HG03354 (cell line): ENCODE data around the gene GBP5.
"Not testable (repeated sequence)": the region's sequence is repeated elsewhere in the genome, so short reads cannot be mapped to it uniquely, and the experiment has no call there.

ENCODE experiments used
- ATAC-seq: cut with Tn5 transposase; IDR thresholded peaks from one replicate; pipeline ENCODE4 v1.9.1; 2021; ENCODE audit warnings: mild to moderate bottlenecking; ENCODE audit not compliant: unreplicated experiment, poor library complexity, severe bottlenecking

GBP5 gene

DNA sequence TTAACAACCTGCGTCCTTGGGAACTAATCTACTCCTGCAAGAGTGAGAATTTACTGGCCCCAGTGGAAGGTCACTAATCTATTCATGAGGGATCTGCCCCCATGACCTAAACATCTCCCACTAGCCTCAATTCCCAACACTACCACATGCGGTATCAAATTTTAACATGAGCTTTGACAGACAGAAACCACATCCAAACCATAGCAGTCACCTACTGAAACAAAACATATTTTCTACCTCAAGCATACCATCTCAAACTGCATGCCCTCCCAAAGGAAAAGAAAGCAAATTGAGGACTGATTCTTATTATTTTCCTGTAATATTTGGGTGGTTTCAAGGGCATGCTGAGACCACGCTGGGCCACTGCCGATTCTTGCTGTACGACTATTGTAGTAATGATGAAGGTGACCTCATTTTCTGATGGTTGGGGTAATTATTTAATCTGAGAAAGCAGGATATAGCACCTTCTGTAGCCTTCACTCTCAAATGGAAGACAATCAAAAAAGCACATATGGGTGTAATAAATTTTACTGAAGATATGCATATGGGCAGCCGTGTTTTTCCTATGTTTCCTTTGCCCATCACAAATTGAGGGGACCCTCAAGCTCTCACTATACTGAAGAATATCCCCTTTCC is 13.2 kb upstream of the GBP5 start:
- no peak for ATAC-seq

DNA sequence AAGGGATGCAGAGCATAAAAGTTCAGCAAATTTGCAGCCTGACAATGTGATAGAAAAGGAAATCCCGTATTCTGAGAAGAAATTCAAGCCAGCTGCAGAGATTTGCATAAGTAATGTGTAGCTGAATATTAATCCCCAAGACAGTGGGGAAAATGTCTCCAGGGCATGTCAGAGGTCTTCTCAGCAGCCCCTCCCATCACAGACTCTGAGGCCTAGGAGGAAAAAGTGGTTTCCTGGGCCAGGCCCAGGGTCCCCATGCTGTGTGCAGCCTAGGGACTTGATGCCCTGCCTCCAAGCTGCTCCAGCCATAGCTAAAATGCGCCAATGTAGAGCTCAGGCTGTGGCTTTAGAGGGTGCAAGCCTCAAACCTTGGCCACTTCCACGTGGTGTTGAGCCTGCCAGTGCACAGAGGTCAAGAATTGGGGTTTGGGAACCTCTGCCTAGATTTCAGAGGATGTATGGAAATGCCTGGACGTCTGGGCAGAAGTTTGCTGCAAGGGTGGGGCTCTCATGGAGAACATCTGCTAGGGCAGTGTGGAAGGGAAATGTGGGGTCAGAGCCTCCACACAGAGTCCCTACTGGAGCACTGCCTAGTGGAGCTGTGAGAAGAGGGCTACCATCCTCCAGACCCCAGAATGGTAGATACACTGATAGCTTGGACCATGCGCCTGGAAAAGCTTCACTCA is 11.6 kb upstream of the GBP5 start:
- ATAC-seq = not testable (repeated sequence)

DNA sequence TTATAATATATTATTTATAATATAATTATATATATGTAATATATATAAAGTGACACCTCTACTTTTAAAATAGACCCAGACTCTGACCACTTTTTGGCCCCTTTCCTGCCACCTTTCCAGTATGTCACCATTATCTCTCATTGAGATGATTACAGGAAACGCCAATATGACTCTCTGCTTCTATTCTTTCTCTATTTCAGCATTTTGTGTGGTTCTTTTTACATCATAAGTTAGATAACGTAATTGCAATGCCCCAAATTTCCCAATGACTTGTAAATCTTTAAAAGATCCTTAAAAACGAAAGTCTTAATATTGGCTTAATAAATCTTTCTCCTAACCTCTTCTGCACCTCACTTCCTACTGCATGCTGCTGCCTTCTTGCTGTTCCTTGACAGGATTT is 8.1 kb upstream of the GBP5 start:
- no peak for ATAC-seq

DNA sequence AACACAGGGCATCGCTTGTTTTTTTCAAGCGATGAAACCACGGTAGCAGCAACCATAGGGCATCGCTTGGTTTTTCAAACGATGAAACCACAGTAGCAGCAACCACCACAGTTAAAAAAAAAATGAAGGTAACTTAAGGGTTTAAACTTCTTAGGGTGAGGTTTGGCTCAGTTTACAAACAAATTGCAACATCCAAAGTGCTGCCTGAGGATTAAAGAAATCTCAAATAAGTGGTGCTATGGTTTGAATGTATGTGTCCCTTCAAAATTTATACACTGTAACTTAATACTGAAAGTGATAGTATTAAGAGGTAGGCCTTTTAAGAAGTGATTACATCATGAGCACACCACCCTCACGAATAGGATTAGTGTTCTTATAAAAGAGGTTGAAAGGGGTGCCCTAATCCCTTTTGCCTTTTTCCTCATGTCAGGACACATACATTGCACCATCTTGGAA is 6.4 kb upstream of the GBP5 start:
- peak; percentile 69 for ATAC-seq

DNA sequence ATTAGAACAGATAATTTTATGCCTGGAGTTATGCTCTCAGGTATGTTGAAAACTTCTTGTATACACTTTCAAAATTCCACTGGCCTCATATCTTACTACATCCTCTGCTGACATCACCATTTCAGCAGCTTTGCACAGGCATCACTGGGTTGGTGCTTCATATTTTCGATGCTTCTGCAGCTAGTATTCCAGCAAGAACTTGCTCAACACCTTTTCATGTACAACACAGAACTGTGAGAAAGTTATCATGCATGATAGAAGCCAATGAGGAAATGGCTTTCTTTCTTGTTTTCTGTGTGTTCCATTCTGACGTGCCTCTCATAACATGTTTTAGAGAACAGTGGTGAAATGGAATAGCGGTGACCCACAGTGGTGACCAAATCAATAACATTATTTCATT is 5.1 kb upstream of the GBP5 start:
- no peak for ATAC-seq

DNA sequence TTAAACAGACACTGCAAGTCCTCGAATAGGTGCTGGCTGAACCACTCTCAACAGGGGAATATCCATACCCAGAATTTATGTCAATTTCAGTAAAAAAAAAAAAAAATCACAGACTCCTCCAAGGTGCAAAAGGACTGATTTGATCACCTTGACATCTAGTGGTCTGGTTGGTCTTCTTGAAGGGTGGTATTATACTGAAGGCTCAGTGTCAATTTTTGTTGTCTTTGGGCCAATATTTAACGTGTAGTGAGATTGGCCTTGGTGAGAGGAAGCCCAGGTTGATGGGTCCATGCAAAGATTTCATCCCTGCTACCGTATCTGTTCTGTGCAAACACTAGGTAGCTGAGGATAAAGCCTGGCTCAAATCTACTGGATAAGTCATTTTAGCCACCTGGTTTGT is 4.0 kb upstream of the GBP5 start:
- ATAC-seq = no peak

DNA sequence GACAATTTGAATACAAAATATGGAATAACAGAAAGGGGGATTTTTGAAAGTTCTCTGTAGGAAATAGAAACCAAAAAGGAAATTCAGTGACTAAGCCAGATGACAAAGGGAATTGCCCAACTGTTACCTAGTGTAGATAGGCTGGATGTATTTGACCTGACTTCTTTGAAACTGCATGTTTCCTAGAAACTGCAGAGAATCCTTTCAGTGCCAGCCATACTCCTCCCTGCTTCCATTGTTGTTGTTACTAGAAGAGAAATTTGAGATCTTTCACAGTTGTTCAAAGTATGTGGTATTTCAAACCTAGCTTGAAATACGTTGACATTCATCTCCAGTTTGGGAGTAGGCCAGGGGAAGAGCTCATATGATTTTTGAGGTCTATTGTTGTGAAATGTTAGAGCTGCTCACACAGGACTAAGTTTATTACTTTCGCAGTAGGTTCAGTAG is 1.8 kb upstream of the GBP5 start:
- no peak for ATAC-seq

DNA sequence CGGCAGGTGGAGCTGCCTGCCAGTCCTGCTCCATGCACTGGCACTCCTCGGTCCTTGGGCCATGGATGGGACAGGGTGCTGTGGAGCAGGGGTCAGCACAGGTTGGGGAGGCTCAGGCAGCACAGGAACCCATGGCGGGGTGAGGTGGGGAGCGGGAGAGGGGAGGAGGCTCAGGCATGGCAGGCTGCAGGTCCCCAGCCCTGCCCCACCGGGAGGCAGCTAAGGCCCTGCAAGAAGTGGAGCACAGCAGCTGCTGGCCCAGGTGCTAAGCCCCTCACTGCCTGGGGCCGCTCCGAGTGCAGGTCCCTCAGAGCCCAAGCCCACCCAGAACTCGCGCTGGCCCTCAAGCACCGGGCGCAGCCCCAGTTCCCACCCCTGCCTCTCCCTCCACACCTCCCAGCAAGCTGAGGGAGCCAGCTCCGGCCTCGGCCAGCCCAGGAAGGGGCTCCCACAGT is 691 bp upstream of the GBP5 start:
- no peak for ATAC-seq

DNA sequence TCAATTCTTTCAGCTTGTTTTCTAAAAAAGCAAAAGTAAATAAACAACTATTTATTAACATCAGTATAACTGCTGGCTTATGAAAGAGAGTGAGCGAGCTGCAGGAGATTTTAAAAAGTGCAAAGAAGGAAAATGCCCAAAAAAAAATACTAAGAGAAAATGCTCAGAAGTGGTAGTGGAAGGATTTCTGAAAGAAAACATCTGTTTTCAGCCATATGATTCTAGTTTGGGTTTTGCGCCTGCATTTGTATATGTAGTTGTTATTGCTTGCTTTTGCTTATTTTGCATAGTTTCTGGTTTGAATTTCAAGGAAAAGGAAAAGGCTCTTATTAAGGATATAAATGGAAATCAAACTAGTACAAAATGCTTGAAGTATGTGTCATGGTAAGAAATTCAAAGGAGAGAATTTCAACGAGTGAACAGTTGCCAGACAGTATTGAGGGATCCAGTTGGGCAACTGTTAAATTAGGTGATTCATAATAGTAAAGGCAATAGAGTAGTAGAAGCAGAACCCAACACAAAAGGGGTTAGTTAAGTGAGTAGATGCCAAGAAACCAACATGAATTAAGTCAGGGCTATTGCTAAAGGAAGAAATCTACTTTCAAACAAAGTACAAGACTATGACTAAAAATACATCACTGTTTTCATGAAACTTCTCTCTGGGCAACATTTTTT is 1.2 kb downstream of the GBP5 start:
- no peak for ATAC-seq

DNA sequence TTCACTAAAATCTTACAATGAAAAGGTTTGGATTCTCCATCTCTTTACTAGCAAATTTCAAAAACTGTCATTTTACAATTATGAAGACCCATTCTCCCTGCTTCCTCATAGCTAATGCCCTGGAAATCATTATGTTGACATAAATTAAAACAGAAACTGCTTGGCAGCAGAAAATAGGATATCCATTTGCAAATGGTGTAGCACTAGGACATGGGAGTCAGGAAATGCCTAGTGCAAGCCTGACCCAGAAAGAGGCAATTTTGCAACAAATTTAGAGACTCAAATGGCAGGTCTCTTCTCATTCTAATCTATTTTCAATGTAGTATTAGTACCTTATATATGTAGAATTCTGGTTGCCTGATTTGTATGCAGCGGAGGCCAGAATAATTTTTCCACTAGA is 2.2 kb downstream of the GBP5 start:
- no peak for ATAC-seq

DNA sequence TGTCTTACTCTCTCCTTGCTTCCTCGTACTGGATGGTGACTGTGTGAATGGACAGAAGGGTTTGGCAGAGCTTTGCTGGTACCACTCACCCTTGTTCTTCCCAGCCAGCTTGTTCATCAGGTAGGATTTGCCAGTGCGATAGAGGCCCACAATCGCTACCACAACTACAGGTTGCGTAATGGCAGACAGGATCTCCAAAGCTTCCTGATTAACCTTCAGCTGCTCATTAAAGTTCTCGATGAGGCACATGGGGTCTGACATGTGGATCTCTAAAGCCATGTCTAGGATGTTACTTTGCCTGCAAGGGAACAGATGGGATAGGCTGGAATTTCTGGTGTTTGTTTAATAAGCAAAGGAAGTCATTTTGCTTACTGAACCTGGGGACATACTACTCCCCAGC is 3.4 kb downstream of the GBP5 start:
- ATAC-seq = no peak

DNA sequence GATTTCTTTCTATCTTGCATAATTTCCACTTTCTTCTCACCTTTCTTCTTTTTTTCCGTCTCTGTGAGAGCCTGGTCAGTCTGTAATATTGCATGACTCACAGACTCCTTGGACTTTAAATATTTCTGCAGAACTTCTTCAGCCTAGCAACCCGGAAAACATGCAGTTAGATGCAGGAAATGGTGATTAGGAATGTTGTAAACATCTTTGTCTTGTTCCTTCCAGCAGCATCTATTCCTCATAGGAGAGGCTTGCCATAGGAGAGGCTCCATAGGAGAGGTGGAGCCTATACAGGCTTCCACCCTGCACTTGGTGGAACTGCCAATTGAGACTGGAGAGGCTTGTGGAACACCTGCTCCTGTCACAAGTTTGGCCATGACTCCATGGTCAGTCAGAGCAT is 10.0 kb downstream of the GBP5 start:
- no peak for ATAC-seq

DNA sequence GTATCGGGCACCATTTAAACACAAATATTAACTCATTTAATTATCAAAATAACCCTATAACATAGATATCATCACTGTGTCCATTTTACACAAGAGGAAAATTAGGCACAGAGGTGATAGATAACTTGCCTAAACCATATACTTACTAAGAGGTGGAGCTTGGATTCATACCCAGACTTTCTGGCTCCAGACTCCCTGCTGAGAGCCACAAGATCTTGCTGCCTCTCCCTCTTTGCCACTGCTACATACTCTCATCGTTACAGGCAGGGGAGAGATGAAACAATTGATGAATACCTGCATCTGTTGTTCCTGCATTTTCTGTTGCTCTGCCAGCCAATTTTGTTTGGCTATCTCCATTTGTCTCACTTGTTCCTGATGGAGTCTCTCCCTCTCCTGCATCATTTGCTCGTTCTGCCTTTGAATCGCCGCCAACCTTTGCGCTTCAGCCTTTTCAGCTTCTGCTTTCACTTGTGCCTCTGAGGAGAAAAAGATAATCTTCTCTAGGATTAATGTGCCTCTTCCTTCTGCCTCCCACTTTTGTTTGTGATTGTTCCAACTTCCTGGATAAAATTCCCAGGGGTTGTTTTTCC is 10.6 kb downstream of the GBP5 start:
- no peak for ATAC-seq

DNA sequence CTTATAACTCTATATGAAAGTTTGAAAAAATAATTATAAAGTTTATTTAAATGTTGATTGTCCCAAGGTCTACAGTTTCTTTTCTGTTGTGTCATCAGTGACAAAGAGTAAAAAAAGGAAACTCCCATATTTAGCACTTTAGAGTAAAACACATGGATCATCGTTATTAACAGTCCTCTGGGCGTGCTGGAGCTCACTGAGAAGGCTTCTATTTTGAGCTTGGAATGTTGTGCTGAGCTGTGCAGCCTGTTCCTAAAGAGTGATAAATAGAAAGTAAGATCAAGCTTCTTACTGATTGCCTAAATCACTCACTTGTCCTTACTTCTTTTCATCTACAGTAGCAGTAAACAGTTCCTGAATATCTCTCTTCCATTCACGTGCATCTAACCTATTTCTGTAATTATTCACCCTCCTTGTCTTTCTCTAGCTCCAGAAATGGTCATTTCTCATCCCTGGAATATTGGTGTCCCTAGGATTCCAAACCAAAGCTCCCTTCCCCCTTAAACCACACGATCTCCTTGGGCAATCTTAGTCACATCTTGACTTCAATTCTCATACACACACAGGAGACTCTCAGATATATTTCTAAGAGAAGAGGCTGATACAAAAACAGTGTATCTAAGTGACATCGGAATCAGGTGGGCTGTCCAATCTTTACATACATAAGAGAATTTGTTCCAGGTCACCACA is 11.9 kb downstream of the GBP5 start:
- no peak for ATAC-seq

DNA sequence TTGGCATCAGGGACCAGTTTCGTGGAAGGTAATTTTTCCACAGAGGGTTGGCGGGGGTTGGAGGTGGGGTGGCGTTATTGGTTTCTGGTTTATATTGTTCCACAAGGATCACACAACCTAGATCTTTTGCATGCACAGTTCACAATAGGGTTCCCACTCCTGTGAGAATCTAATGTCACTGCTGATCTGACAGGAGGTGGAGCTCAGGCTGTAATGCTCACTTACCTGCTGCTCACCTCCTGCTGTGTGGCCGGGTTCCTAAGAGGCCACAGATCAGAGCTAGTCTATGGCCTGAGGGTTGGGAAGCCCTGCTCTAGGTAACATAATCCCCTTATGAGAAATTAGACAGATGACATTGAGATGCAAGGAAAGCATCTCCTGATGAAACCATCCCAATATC is 12.6 kb downstream of the GBP5 start:
- ATAC-seq = no peak

DNA sequence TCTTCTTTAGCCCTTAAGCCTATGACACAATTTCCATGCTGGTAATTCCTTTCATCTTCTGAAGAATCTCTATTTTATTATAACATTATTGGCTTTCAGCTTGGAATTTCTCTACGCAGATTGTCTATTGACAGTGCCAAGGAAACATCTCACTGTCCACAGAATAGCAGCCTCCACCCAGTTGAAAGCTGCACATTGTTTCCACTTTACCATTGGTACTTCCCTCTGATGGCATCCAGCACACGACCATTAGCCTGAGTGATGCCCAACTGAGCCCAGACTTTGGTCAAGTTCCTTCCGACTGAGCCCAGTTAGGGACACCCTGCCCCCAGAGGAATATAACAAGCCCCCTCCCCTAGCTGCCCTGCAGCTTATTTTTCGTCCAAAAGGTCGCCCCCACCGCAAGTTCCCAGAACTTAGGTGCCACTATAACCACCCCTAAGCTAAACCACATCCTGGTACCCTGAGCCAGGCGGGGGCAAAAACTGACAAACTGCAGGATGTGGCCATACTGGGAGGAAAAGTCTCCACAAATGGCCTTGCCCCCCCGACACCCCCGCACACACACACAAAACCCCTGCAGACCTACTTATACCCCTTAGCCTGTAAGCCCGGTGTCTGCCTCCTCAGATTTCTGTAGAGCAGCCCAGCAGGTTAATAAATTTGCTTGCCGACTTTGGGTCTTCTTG is 13.2 kb downstream of the GBP5 start:
- no peak for ATAC-seq

DNA sequence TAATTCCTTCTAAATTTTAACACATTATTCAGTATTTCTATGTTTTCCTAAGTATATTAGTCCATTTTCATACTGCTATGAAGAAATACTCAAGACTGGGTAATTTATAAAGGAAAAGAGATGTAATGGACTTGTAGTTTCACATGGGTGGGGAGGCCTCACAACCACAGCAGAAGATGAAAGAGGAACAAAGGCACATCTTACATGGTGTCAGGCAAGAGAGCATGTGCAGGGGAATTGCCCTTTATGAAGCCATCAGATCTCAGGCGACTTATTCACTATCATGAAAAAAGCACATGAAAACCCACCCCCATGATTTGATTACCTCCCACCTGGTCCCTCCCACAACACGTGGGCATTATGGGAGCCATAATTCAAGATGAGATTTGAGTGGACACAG is 15.6 kb downstream of the GBP5 start:
- ATAC-seq = no peak

DNA sequence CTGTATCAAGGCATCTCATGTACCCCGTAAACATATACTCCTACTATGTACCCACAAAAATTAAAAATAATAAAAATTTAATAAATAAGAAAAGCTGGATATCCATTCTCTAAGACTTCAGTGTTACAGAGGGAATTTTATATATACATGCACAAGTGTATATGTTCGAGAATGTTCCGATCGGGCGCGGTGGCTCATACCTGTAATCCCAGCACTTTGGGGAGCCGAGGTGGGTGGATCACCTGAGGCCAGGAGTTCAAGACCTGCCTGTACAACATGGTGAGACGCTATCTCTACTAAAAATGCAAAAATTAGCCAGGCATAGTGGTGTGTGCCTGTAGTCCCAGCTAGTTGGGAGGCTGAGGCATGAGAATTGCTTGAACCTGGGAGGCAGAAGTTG is 17.1 kb downstream of the GBP5 start:
- ATAC-seq = not testable (repeated sequence)

DNA sequence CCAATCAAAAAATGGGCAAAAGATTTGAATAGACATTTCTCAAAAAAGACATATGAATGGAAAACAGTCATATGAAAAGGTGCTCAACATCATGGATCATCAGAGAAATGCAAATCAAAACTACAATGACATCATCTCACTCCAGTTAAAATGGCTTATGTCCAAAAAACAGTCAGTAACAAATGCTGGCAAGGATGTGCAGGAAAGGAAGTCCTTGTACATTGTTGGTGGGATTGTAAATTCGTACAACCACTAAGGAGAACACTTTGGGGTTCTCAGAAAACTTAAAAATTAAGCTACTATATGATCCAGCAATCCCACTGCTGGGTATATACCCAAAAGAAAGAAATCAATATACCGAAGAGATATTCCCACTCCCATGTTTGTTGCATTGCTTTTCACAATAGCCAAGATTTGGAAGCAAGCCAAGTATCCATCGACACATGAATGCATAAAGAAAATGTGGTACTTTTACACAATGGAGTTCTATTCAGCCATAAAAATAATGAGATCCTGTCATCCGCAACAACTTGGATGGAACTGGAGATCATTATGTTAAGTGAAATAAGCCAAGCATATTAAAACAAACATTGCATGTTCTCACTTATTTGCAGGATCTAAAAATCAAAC is 17.9 kb downstream of the GBP5 start:
- no peak for ATAC-seq
